OCI-LY1 (cell line): Measurements from ENCODE around the gene CABCOCO1.

Source experiments
- H2AFZ ChIP-seq: fragments of 200-600 bp; sonication (generic), shearing (Covaris generic); 2 replicates; pipeline ENCODE4 v1.6.0; 2014; ENCODE audit warnings: antibody characterized with exemption, mild to moderate bottlenecking, low read length
- H3F3A ChIP-seq: fragments of 200-600 bp; sonication (generic), shearing (Covaris generic); 2 replicates; pipeline ENCODE4 v1.6.0; 2014; ENCODE audit warnings: mild to moderate bottlenecking, antibody characterized with exemption, low read length, moderate library complexity; ENCODE audit not compliant: insufficient read depth
- H3K27ac ChIP-seq: fragments of 200-600 bp; sonication (generic); 2 replicates; pipeline ENCODE4 v1.5.1; 2014; ENCODE audit warnings: low read length, mixed run types, mild to moderate bottlenecking, low read depth; ENCODE audit not compliant: poor library complexity, severe bottlenecking
- H3K27me3 ChIP-seq: fragments of 200-600 bp; sonication (generic); 2 replicates; pipeline ENCODE4 v1.6.0; 2014; ENCODE audit warnings: antibody characterized with exemption, mild to moderate bottlenecking, low read length, moderate library complexity; ENCODE audit not compliant: insufficient read depth
- H3K36me3 ChIP-seq: fragments of 200-600 bp; sonication (generic); 2 replicates; pipeline ENCODE4 v1.6.1; 2014; ENCODE audit warnings: mild to moderate bottlenecking, antibody characterized with exemption, low read length, moderate library complexity, mixed read lengths; ENCODE audit not compliant: insufficient read depth
- H3K4me1 ChIP-seq: fragments of 200-600 bp; sonication (generic); 2 replicates; pipeline ENCODE4 v1.5.1; 2014; ENCODE audit warnings: mild to moderate bottlenecking, low read length, moderate library complexity; ENCODE audit not compliant: insufficient read depth, severe bottlenecking
- H3K4me2 ChIP-seq: fragments of 200-600 bp; sonication (generic), shearing (Covaris generic); 2 replicates; pipeline ENCODE4 v1.6.1; 2014; ENCODE audit warnings: low read length
- H3K4me3 ChIP-seq: fragments of 200-600 bp; sonication (generic); 2 replicates; pipeline ENCODE4 v1.5.1; 2014; ENCODE audit warnings: low read length, low read depth, mild to moderate bottlenecking, mixed read lengths; ENCODE audit not compliant: poor library complexity, severe bottlenecking
- H3K79me2 ChIP-seq: fragments of 200-600 bp; shearing (Covaris generic); 2 replicates; pipeline ENCODE4 v1.6.1; 2016; ENCODE audit warnings: mixed run types, low read length, mixed read lengths; ENCODE audit not compliant: insufficient read depth
- H3K9ac ChIP-seq: fragments of 200-600 bp; sonication (generic), shearing (Covaris generic); 2 replicates; pipeline ENCODE4 v1.6.1; 2014; ENCODE audit warnings: mild to moderate bottlenecking, low read length, mixed read lengths
- H3K9me2 ChIP-seq: fragments of 200-600 bp; sonication (generic), shearing (Covaris generic); 2 replicates; pipeline ENCODE4 v1.6.1; 2014; ENCODE audit warnings: low read depth, mild to moderate bottlenecking, low read length, mixed read lengths
- H3K9me3 ChIP-seq: fragments of 200-600 bp; shearing (Covaris generic); 2 replicates; pipeline ENCODE4 v1.6.1; 2014; ENCODE audit warnings: low read length, mixed read lengths
- H4K20me1 ChIP-seq: fragments of 200-600 bp; sonication (generic), shearing (Covaris generic); 2 replicates; pipeline ENCODE4 v1.6.0; 2016; ENCODE audit warnings: mild to moderate bottlenecking, low read length; ENCODE audit not compliant: insufficient read depth
- CTCF ChIP-seq: fragments of 200-600 bp; sonication (generic), shearing (Covaris generic); IDR thresholded peaks from 2 replicates; pipeline ENCODE4 v1.5.1; 2017; ENCODE audit warnings: mild to moderate bottlenecking, antibody characterized with exemption, low read length, moderate library complexity, mixed read lengths
- EZH2 ChIP-seq: fragments of 200-600 bp; sonication (generic), shearing (Covaris generic); IDR thresholded peaks from 2 replicates; pipeline ENCODE4 v1.8.0; 2017; ENCODE audit warnings: borderline replicate concordance, mixed run types, mild to moderate bottlenecking, antibody characterized with exemption, low read length, moderate library complexity, mixed read lengths

CABCOCO1 gene

DNA sequence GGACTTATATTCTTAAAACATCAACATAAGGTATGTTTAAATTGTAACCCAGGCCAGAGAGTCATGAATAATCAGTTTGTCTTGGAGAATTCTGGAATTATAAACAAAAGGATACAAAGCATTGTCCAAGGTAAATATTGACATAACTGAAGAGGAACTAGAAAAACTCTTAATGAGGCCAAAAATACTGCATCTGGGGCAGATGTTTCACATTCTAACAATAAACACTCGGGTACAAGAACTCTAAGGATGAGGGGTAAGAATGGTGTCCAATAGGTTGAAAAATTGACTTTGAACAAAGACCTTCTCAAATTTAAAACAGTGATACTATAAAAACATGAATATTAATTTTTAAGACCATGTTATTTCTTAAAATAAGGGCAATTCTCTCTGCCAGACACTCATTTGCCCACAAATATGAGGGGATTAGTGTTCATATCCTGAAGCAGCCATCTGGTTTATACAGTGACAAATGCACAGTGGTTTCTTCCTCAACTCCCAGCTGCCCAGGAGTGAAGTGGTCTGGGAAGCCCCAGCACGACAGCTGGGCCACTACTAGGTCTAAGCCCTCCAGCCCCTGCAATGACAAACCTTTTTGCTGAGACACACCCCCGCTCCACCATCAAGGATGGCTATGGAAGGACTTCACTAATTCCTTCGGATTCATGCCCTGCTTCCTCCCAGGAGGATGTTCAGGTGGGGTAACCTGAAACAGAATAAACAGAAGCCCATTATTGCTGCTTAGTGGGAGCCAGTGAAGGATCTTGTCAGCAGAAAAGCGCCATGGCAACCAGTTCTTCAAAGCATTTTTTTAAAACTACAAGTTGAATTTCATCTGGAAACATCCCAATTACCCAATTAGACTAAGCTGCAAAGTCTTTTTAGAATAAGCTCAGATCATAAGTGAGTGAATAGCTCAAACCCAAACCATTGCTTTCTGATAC, 131.3 kb downstream of the CABCOCO1 start:
- no peak for TF ChIP-seq CTCF
- no peak for TF ChIP-seq EZH2
- no peaks in the 10 kb centered on the region for H3K79me2 ChIP-seq
- no peak overlapping the region for H3K4me2 ChIP-seq
- no peaks in the 10 kb centered on the region for H3K4me1 ChIP-seq
- H3K36me3 ChIP-seq, result no peaks in the 10 kb centered on the region
- no peak overlapping the region for H3K27ac ChIP-seq
- H3K27me3 ChIP-seq, result no peaks in the 10 kb centered on the region
- H2AFZ ChIP-seq, result no peak overlapping the region
- H3K9me2 ChIP-seq, result no peaks in the 10 kb centered on the region
- H3K9ac ChIP-seq, result no peak overlapping the region
- no peaks in the 10 kb centered on the region for H3F3A ChIP-seq
- H3K4me3 ChIP-seq, result no peak overlapping the region
- no peaks in the 10 kb centered on the region for H3K9me3 ChIP-seq
- H4K20me1 ChIP-seq, result no peaks in the 10 kb centered on the region

DNA sequence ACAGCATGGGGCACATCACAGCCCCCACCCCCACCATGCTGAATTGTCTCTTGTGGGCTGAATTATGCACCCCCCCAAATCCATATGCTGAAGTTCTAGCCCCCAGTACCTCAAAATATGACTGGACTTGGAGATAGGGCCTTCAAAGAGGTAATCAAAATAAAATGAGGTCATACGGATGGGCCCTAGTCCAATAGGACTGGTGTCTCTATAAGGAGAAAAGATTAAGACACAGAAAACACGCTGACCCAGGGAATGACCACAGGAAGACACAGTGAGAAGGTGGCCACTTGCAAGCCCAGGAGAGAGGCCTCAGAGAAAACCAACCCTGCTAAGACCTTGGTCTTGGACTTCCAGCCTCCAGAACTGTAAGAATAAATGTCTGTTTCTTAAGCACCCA, 132.4 kb downstream of the CABCOCO1 start:
- Histone ChIP-seq H2AFZ (no peak overlapping the region), H3K36me3 (no peaks in the 10 kb centered on the region)
- no peak for TF ChIP-seq EZH2
- TF ChIP-seq CTCF, result no peak

GRCh38 chr10:61795551-61795950, 132.8 kb downstream of the CABCOCO1 start:
- Histone ChIP-seq H3K79me2 (no peaks in the 10 kb centered on the region), H3K9me2 (no peaks in the 10 kb centered on the region), H3K4me1 (no peaks in the 10 kb centered on the region), H3K9me3 (no peaks in the 10 kb centered on the region), H2AFZ (no peak overlapping the region), H3K4me2 (no peak overlapping the region), H3K36me3 (no peaks in the 10 kb centered on the region), H4K20me1 (no peaks in the 10 kb centered on the region), H3K4me3 (no peak overlapping the region), H3F3A (no peaks in the 10 kb centered on the region), H3K9ac (no peak overlapping the region), H3K27ac (no peak overlapping the region), H3K27me3 (no peaks in the 10 kb centered on the region)
- TF ChIP-seq EZH2 (no peak), CTCF (peak; percentile 43; the same call in 1 of the 2 replicates)

More for the DNA sequence above, 132.4 kb downstream of the CABCOCO1 start:
- Histone ChIP-seq H3K27ac (no peak overlapping the region), H4K20me1 (no peaks in the 10 kb centered on the region), H3K4me2 (no peak overlapping the region), H3F3A (no peaks in the 10 kb centered on the region), H3K9me3 (no peaks in the 10 kb centered on the region), H3K9me2 (no peaks in the 10 kb centered on the region), H3K4me1 (no peaks in the 10 kb centered on the region), H3K9ac (no peak overlapping the region), H3K79me2 (no peaks in the 10 kb centered on the region), H3K4me3 (no peak overlapping the region), H3K27me3 (no peaks in the 10 kb centered on the region)
